GM12892 (cell line): ENCODE results near the gene SH3TC1.
A peak's percentile ranks its signal among the peaks of the same experiment; 100 is the strongest.

ENCODE experiments used
- DNase-seq: peaks from one replicate; pipeline ENCODE4 v3.0.0; 2011; ENCODE audit not compliant: insufficient read length
- FAIRE-seq: peaks from 2 replicates; lab custom pipeline; 2011; peaks lifted over from hg19 to GRCh38; lab: Jason Lieb, UNC
- POLR2A ChIP-seq: IDR thresholded peaks from 2 replicates; pipeline ENCODE4 v1.6.1; 2011; ENCODE audit warnings: low read depth, low read length, control low read depth
- POLR2AphosphoS5 ChIP-seq: IDR thresholded peaks from 2 replicates; pipeline ENCODE4 v1.6.1; 2011; ENCODE audit warnings: low read depth, low read length, control low read depth
- TAF1 ChIP-seq: IDR thresholded peaks from 2 replicates; pipeline ENCODE4 v1.6.1; 2011; ENCODE audit warnings: low read depth, mild to moderate bottlenecking, control low read depth, low read length, borderline replicate concordance

The SH3TC1 gene

DNA sequence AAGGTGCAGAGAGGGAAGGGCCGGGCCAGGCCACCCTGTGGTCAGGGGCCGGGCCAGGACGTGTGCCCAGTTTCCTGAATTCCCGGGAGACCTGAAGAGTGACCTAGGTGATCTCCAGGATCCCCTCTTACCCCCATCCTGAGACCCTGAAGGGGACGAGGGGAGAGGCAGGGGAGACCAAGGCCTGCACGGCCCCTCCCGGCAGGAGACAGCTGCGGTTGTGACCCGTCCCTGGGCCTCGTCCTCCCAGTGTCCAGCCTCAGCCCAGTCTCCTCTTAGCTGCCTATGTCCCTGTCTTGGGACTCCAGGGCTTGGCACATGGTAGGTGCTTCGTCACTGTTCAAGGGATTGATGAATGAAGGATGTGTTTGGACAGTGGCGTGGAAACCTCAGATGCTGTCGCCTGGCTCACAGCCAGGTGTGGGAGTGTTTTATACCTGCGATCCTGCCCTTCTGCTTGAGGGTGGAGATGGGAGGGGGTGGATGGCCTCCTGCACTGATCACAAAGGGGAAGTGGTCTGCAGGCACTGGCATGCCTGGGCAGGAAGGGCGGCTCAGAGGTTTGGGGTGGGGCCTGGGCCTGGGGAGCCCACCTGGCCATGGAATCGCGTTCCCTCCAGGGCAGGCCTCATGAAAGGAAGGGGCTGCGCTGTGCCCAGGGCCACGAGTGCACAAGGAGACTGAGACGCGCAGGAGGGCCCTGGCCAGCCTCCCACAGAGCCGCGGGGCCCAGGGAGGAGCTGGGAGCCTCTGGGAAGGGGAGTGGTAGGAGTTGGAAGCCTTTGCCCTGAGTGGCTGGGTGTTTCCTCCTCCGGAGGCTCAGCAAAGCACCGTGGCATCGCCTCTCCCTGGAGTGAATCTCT, 6.9 kb downstream of the SH3TC1 start:
- FAIRE-seq = peak; percentile 33
- TF ChIP-seq POLR2A = no peak
- no peak for TF ChIP-seq TAF1
- no peak for TF ChIP-seq POLR2AphosphoS5
- no peak for DNase-seq

DNA sequence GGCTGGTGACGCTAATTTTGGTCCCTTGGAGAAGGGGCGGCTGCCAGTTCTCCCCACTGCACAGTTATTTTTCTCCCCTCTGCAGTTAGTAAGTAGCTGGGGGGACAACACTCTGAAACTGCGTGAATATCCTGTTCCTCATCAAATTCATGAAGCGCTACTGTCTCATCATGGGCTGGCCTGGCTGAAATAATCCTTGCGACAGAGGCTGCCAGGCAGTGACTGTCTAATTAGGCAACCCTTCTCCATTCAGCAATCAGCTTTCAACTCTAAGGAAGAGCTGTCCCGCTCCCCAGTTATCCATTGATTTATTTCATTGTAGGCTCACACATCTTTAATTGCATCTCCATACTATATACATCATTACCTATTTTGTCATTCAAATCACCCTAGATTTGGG, 8.2 kb downstream of the SH3TC1 start:
- TF ChIP-seq TAF1 (no peak), POLR2AphosphoS5 (no peak), POLR2A (no peak)
- DNase-seq (no peak), FAIRE-seq (no peak)

DNA sequence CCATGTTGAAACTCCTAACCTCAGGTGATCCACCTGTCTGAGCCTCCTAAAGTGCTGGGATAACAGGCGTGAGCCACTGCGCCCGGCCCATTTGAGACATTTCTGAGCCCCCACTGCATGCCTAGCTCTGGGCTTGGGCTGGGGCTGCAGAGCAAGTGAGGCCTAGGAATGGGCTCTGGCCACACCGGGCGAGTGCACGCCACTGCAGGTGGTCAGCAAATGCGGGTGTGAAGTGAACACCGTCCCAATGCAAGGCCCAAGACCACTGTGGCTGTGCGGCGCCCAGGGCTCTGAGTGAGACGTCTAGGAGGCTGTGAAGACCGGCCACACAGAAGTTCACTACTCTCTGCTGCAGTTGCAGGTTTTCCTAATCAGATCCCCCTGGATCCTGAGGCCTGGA, 9.5 kb downstream of the SH3TC1 start:
- DNase-seq (no peak), FAIRE-seq (no peak)
- TF ChIP-seq TAF1 (no peak), POLR2A (no peak), POLR2AphosphoS5 (no peak)

DNA sequence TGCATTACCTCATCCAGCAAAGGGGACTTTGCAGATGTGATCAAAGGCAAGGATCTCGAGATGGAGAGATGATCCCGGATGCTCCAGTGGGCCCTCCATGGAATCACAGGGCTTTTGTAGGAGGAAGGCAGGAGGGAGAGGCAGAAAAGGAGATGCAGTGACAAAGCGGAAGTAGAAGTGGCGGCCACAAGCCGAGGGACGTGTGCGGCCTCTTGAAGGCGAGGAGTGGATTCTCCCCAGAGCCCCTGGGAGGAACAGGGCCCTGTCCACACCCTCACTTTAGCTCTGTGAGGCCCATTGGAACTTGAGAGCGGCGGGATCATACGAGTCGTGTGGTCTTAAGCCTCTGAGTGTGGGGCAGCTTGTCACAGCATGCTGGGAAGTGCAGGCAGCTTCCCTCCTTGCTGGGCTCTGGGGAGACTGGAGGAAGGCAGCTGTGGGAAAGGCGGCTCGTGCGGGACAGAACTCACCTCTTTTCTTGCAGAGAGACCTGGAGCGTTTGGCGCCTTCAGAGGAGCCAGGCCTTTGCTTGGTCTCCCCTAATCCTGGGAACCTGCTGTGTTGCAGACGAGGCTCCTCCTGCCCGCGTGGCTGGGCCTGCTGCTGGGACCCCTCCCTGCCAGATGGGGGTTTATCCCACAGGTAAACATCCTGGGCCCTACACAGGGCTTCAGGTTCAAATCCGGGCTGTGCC, 10.2 kb downstream of the SH3TC1 start:
- DNase-seq (no peak), FAIRE-seq (no peak)
- TF ChIP-seq POLR2AphosphoS5 (no peak), TAF1 (no peak)

DNA sequence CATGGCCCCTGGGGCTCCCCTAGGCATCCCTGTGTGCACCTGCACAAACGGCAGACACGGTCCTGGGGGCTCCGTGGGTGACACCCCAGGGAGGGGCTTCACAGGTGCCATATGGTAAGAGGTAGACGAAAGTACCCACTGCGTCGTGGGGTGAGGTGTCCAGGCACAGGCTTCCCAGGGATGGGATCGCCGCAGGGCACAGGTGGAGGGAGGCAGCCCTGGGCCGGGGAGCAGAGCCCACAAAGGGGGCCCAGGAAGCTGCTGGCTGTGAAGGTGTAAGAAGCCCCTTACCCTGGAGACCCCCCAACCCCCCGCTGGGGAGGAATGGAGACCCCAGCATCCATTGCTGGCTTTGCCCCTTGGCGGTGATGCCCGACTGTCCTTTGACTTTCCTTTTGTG, 10.9 kb downstream of the SH3TC1 start:
- FAIRE-seq (no peak), DNase-seq (no peak)
- TF ChIP-seq POLR2AphosphoS5 = no peak
- no peak for TF ChIP-seq POLR2A
- TF ChIP-seq TAF1 = no peak

DNA sequence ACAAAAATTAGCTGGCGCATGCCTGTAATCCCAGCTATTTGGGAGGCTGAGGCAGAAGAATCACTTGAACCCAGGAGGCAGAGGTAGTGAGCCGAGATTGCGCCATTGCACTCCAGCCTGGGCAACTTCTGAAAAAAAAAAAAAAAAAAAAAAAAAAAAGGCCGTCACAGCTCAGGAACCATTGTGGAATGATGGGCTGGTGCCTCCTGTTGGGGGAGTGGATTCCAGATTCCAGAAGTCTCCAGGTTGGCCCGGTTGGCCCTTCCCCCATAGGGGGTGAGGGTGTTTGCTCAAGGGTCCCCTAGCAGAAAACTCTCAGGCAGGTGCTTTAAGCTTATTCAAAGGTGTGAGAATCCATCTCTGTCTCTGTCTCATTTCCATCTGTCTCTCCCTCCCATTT, 11.5 kb downstream of the SH3TC1 start:
- TF ChIP-seq TAF1 (no peak), POLR2A (no peak), POLR2AphosphoS5 (no peak)
- no peak for DNase-seq
- no peak for FAIRE-seq

DNA sequence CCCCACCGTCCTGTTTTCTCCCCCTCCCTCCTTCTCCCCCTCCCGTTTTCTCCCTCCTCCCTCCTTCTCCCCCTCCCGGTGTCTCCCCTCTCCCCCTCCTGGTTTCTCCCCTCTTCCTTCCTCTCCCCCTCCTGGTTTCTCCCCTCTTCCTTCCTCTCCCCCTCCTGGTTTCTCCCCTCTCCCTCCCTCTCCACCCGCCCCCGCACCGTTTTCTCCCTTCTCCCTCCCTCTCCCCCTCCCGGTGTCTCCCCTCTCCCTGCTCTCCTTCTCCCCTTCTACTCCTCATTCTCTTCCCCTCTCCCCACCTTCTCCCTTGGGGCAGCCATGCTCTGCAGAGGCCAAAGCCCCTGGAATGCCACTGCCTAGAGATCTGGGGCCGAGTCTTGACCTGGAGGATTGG, 12.2 kb downstream of the SH3TC1 start:
- FAIRE-seq (no peak), DNase-seq (no peak)
- TF ChIP-seq TAF1 (no peak), POLR2A (no peak), POLR2AphosphoS5 (no peak)

DNA sequence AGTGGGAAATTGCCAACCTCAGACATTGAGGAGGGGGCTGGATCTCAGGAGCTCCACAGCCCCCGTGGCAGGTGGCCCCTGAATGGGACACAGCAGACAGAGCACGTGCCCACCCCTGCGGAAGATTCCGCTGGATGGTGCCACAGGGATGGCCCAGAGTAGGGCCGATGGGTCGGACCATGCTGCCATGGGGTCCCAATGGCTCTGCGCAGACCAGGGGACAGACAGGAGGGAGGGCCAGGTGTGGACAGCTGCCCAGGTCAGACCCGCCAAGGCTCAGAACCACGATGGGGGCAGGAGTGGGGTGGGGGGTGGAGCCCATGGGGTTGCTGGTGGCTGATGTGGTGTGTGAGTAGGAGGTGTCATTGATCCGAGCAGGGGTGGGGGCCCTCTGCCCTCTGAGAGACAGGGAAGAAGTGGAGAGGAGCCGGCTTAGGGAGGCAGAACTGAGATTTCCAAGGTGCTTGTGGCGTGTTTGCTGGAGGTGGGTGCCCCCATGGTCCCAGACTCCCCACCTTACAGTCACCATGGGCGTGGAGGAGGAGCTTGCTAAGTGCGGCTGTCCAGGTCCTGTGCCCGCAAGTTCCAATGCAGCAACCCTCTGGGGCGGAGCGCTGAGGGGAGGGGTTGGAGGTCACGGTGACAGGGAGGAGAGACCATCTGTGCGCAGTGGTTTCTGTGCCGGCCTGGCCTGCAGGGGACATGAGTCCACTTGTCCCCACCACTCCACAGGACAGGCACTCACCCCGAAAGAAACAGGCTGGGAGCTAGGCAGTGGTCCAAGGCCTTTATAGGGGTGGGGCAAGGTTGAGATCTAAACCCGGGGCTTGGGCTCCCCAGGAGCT, 12.9 kb downstream of the SH3TC1 start:
- DNase-seq = no peak
- no peak; the same call in 1 of the 2 replicates for TF ChIP-seq POLR2AphosphoS5
- no peak for TF ChIP-seq TAF1
- no peak for TF ChIP-seq POLR2A
- FAIRE-seq = no peak

DNA sequence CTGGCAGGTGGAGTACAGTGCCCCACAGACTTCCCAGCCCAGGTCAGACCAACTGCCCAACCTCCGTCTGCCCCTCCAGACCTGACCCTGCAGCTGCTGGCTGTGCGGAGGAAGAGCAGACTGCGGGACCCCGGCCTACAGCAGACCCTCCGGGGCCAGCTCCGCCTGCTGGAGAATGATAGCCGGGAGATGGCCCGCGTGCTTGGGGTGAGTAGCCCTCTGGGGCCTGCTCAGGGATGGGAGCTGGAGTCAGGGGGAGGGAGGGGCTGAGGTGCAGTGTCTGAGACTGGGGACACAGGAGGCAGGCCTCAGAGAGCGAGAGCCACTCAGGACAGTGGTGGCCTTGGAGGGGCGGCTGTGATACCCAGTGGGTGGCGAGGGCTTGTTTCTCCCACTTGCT, 13.5 kb downstream of the SH3TC1 start:
- FAIRE-seq (no peak), DNase-seq (no peak)
- TF ChIP-seq POLR2AphosphoS5 = no peak

DNA sequence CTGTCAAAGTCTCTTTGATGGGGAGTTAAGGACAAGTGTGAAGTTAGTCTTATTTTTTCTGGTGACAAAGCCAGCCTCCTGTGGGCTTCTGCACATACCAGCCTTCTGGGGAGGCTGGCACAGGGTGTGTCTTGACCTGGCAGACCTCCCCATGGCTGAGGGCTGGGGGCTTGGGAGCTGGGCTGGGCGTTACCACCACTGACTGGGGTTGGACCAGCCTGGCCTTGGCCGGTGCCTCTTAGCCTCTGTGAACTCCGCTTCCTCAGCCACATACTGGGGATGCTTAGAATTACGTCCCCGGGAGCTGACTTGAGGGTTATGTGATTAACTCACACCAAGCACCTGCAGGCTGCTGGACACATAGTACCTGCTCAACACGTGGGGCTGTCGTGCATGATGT, 14.0 kb downstream of the SH3TC1 start:
- no peak for TF ChIP-seq TAF1
- no peak for TF ChIP-seq POLR2A
- no peak for TF ChIP-seq POLR2AphosphoS5
- no peak for FAIRE-seq
- no peak for DNase-seq

DNA sequence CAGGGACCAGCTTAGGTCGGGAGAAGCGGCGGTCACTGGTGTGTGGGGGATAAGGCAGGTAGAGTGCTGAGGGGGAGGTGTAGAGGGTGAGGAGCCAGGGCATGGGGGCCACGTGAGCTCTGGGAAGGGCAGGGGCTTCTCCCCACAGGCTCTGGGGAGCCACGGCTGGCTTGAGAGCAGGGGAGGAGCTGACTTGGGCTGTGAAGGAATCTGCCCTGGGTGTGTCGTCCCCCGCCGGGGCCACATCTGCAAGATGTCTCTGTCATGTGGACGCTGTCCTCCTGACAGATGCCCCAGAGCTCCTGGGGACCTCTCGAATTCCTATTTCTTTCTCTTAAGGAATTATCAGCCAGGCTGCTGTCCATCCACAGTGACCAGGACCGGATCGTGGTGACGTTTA, 15.0 kb downstream of the SH3TC1 start:
- DNase-seq (no peak), FAIRE-seq (no peak)
- TF ChIP-seq POLR2AphosphoS5 = no peak
- TF ChIP-seq POLR2A = no peak
- TF ChIP-seq TAF1 = no peak
